ENCODE measurements around the gene MAGI3.

DNA sequence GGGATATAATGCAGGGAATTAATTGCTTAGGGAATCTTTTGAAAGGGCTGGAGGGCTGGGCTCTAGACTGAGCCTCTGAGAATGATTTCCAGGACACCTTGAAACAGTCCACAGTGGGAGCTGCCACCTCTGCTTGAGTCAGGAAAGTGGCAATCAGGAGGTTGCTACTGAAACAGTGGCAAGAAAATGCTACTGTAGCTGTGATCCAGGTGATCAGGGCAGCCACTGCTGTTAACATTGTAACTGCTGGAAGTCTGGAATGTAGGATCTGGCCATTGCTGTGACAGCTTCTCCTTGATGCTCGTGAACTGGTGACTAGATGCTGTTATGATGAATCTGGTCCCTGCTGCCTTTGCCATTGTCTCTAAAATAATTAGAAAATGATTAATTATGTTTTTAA, 12.8 kb downstream of the MAGI3 start:
- TF ChIP-seq CTCF (IDR thresholded peaks at IDR 0.05; ENCODE audit: low read depth, low read length, missing input control) (no peak), GABPA (IDR thresholded peaks at IDR 0.05 in 1 of 2, conservative IDR thresholded peaks at IDR 0.05 in 1 of 2) (no peak), EGR1 (IDR thresholded peaks at IDR 0.05; ENCODE audit: low read depth in 2 of 2) (no peak), RAD21 (IDR thresholded peaks at IDR 0.05) (no peak), SP1 (IDR thresholded peaks at IDR 0.05) (no peak), REST (IDR thresholded peaks at IDR 0.05) (no peak), MAX (IDR thresholded peaks at IDR 0.05) (no peak), JUND (IDR thresholded peaks at IDR 0.05) (no peak), FOXA1 (IDR thresholded peaks at IDR 0.05) (no peak), TAF1 (conservative IDR thresholded peaks at IDR 0.05) (no peak), YY1 (IDR thresholded peaks at IDR 0.05) (no peak), RXRA (IDR thresholded peaks at IDR 0.05) (no peak)
- TF ChIP-seq, protein P1, sequence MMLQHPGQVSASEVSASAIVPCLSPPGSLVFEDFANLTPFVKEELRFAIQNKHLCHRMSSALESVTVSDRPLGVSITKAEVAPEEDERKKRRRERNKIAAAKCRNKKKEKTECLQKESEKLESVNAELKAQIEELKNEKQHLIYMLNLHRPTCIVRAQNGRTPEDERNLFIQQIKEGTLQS (IDR thresholded peaks at IDR 0.05) = no peak

All from liver (tissue), 3 donors.